CD14-positive monocyte (primary cell): Measurements from ENCODE around the gene RTN4IP1. TPM values are rescaled to one million over a fixed set of nuclear protein-coding genes. Genes with fewer than 3 reads are reported as not detected.

Experiments
- DNase-seq, 3 donors: peaks; one replicate each; pipeline ENCODE4 v3.0.0-alpha.2; 2011 to 2022
- H2AFZ ChIP-seq: 2 replicates; pipeline ENCODE4 v1.6.0; 2012; ENCODE audit warnings: mild to moderate bottlenecking, low read depth, low read length, inconsistent platforms; ENCODE audit not compliant: insufficient read depth, poor library complexity, severe bottlenecking
- H3K27ac ChIP-seq, 2 donors: 1 replicate in 1 of 2; 2 replicates in 1 of 2; pipeline ENCODE4 v1.5.1; 2012 to 2013; ENCODE audit warnings: low read length in 2 of 2, control low read depth in 1 of 2, inconsistent platforms in 1 of 2, low read depth in 1 of 2, mild to moderate bottlenecking in 1 of 2
- H3K27me3 ChIP-seq, 2 donors: one replicate each; pipeline versions ENCODE4 v1.6.0 to v1.6.1; 2011 to 2013; ENCODE audit warnings: low read length in 2 of 2; ENCODE audit not compliant: control insufficient read depth in 2 of 2, insufficient read depth in 2 of 2
- H3K36me3 ChIP-seq, 2 donors: replicated peaks in 1 of 2; 1 replicate in 1 of 2; 2 replicates in 1 of 2; pipeline versions ENCODE4 v1.5.1 to v1.6.1; 2012 to 2013; ENCODE audit warnings: low read length in 2 of 2, control low read depth in 1 of 2, inconsistent platforms in 1 of 2, mild to moderate bottlenecking in 1 of 2; ENCODE audit not compliant: insufficient read depth in 2 of 2, control insufficient read depth in 1 of 2
- H3K4me1 ChIP-seq, 2 donors: 1 replicate in 1 of 2; 2 replicates in 1 of 2; pipeline versions ENCODE4 v1.5.1 to v1.6.1; 2012 to 2013; ENCODE audit warnings: low read length in 2 of 2, control low read depth in 1 of 2, inconsistent platforms in 1 of 2, mild to moderate bottlenecking in 1 of 2, moderate library complexity in 1 of 2; ENCODE audit not compliant: insufficient read depth in 2 of 2, control insufficient read depth in 1 of 2
- H3K4me2 ChIP-seq: replicated peaks from 2 replicates; pipeline ENCODE3; 2012; ENCODE audit warnings: low read length, moderate library complexity, mild to moderate bottlenecking; ENCODE audit not compliant: poor library complexity, severe bottlenecking; ENCODE audit errors: extremely low read depth
- H3K4me3 ChIP-seq, 3 experiments: fragments of 200-600 bp in 1 of 3; sonication (generic) in 1 of 3; replicated peaks in 1 of 3; 1 replicate in 2 of 3; 2 replicates in 1 of 3; pipeline ENCODE4 v1.5.1; 2011 to 2013; ENCODE audit warnings: low read length in 3 of 3, mild to moderate bottlenecking in 3 of 3, control low read depth in 2 of 3, low read depth in 2 of 3, inconsistent platforms in 1 of 3, moderate library complexity in 1 of 3
- H3K79me2 ChIP-seq: 2 replicates; pipeline ENCODE4 v1.6.0; 2012; ENCODE audit warnings: mild to moderate bottlenecking, control low read depth, inconsistent platforms, low read length, moderate library complexity; ENCODE audit not compliant: insufficient read depth
- H3K9ac ChIP-seq: 2 replicates; pipeline ENCODE4 v1.6.0; 2017; ENCODE audit warnings: low read length, mild to moderate bottlenecking; ENCODE audit not compliant: insufficient read depth, poor library complexity, severe bottlenecking
- H3K9me3 ChIP-seq, 2 donors: replicated peaks in 1 of 2; 1 replicate in 1 of 2; 2 replicates in 1 of 2; pipeline versions ENCODE4 v1.5.1 to v1.6.1; 2012 to 2013; ENCODE audit warnings: low read length in 2 of 2, control low read depth in 1 of 2; ENCODE audit not compliant: control insufficient read depth in 1 of 2, insufficient read depth in 1 of 2
- H4K20me1 ChIP-seq: 2 replicates; pipeline ENCODE4 v1.6.0; 2012; ENCODE audit warnings: mild to moderate bottlenecking, low read length, control low read depth, moderate library complexity; ENCODE audit not compliant: insufficient read depth
- H3K27ac Mint-ChIP-seq, 7 donors: one replicate each; pipeline ENCODE4 v1.8.0; 2020; ENCODE audit warnings: mild to moderate bottlenecking in 7 of 7, mixed read lengths in 7 of 7, moderate library complexity in 6 of 7, inconsistent platforms in 2 of 7
- H3K27me3 Mint-ChIP-seq, 3 donors: one replicate each; pipeline ENCODE4 v1.8.0; 2021 to 2022; ENCODE audit warnings: low read depth in 3 of 3, mild to moderate bottlenecking in 3 of 3, mixed read lengths in 3 of 3, moderate library complexity in 3 of 3, inconsistent platforms in 1 of 3
- H3K36me3 Mint-ChIP-seq, 2 donors: one replicate each; pipeline ENCODE4 v1.8.0; 2020; ENCODE audit warnings: mixed read lengths in 2 of 2, inconsistent platforms in 1 of 2, mild to moderate bottlenecking in 1 of 2
- H3K4me1 Mint-ChIP-seq: one replicate; pipeline ENCODE4 v1.8.0; 2020; ENCODE audit warnings: mild to moderate bottlenecking, mixed read lengths
- H3K4me3 Mint-ChIP-seq, 2 donors: one replicate each; pipeline ENCODE4 v1.8.0; 2020; ENCODE audit warnings: mild to moderate bottlenecking in 2 of 2, mixed read lengths in 2 of 2, moderate library complexity in 1 of 2
- H3K9me3 Mint-ChIP-seq, 7 donors: one replicate each; pipeline ENCODE4 v1.8.0; 2020 to 2022; ENCODE audit warnings: mixed read lengths in 7 of 7, mild to moderate bottlenecking in 6 of 7, moderate library complexity in 6 of 7, inconsistent platforms in 2 of 7
- CTCF ChIP-seq: fragments of 200-600 bp; IDR thresholded peaks from one replicate; pipeline ENCODE4 v1.8.0; 2022; ENCODE audit warnings: antibody characterized with exemption, mild to moderate bottlenecking
- WGBS: methylation state at CpG from one replicate; pipeline ENCODE4 v1.1.5; 2013; ENCODE audit warnings: missing lambda C conversion rate; ENCODE audit not compliant: insufficient coverage; 5-methylcytosine and 5-hydroxymethylcytosine counted together
- intact Hi-C, 2 donors: fragments of 100-400 bp; cut with micrococcal nuclease; formaldehyde crosslinking; loops; one replicate each; pipeline versions ENCODE4 v1.15.0 to v1.15.1; 2023
- polyA plus RNA-seq, 3 donors: library from polyadenylated mRNA; depleted of rRNA in 1 of 3; unstranded in 2 of 3; stranded (reverse) in 1 of 3; fragments of 300-500 nt in 2 of 3; fragments of >200 nt in 1 of 3; fragmentation: Illumina TruSeq in 2 of 3; gene quantifications; 1 replicate in 2 of 3; 2 replicates in 1 of 3; pipeline ENCODE4 v1.2.3, GENCODE V29; 2012 to 2021

RTN4IP1 gene
- polyA plus RNA-seq, 3 donors = 3.5 to 6.7 (median 4.5) TPM

GRCh38 chr6:106564476-106564875 lies 64.8 kb downstream of the RTN4IP1 start:
- H3K36me3 Mint-ChIP-seq = peaks cover 60 to 85% of the 10 kb centered on the region in 2 donors
- H3K4me3 Mint-ChIP-seq = no peak overlapping the region
- Histone ChIP-seq H3K9me3 (no peaks in the 10 kb centered on the region), H3K4me3 (no peak overlapping the region), H3K4me1 (peaks cover 28 to 37% of the 10 kb centered on the region in 2 donors), H3K36me3 (peaks cover 63 to 85% of the 10 kb centered on the region in 2 donors), H2AFZ (no peak overlapping the region), H4K20me1 (peaks cover 6% of the 10 kb centered on the region), H3K9ac (no peak overlapping the region), H3K79me2 (peaks cover 29% of the 10 kb centered on the region), H3K27me3 (no peaks in the 10 kb centered on the region), H3K27ac (no peak overlapping the region), H3K4me2 (no peak overlapping the region)
- H3K4me1 Mint-ChIP-seq = peaks cover 40% of the 10 kb centered on the region
- H3K27me3 Mint-ChIP-seq = peaks cover 0 to 1% (median 0%) of the 10 kb centered on the region in 3 donors
- intact Hi-C loops = loop anchor here in 1 of 2 donors (2.0 to 10.0 kb wide), 2 partner anchors 116 to 230 kb away; no protein-coding TSS in a partner anchor
- H3K27ac Mint-ChIP-seq = peak overlapping the region in 2 of 7 donors; percentile 45 to 57
- DNase-seq = no peak
- no peak for TF ChIP-seq CTCF
- H3K9me3 Mint-ChIP-seq = no peaks in the 10 kb centered on the region
- WGBS = no CpG with 5 or more reads among the region's 4 CpGs

GRCh38 chr6:106563614-106564013 lies 65.7 kb downstream of the RTN4IP1 start:
- Mint-ChIP-seq H3K4me3 (no peak overlapping the region), H3K27me3 (peaks cover 0 to 1% (median 0%) of the 10 kb centered on the region in 3 donors), H3K9me3 (no peaks in the 10 kb centered on the region), H3K36me3 (peaks cover 63 to 87% of the 10 kb centered on the region in 2 donors), H3K4me1 (peaks cover 40% of the 10 kb centered on the region), H3K27ac (peak overlapping the region in 5 of 7 donors; percentile 7 to 93 (median 53))
- Histone ChIP-seq H3K27me3 (no peaks in the 10 kb centered on the region), H3K9me3 (no peaks in the 10 kb centered on the region), H3K4me3 (no peak overlapping the region), H3K36me3 (peaks cover 63 to 85% of the 10 kb centered on the region in 2 donors), H3K9ac (no peak overlapping the region), H3K4me1 (peaks cover 28 to 37% of the 10 kb centered on the region in 2 donors), H2AFZ (no peak overlapping the region), H4K20me1 (peaks cover 6% of the 10 kb centered on the region), H3K27ac (peak overlapping the region in 1 of 2 donors; percentile 84), H3K79me2 (peaks cover 37% of the 10 kb centered on the region), H3K4me2 (no peak overlapping the region)
- no peak for TF ChIP-seq CTCF
- DNase-seq = no peak
- 92% methylated on average over 1 of the region's 2 CpGs for WGBS
- intact Hi-C loops = loop anchor here in 1 of 2 donors (2.0 to 10.0 kb wide), 2 partner anchors 115 to 229 kb away; no protein-coding TSS in a partner anchor
